ENCODE data around the gene ZBTB21. TPM values are rescaled to one million over a fixed set of nuclear protein-coding genes. Genes with fewer than 3 reads are reported as not detected.
"Not testable (repeated sequence)": the region's sequence is repeated elsewhere in the genome, so short reads cannot be mapped to it uniquely, and the experiment has no call there.

Gene ZBTB21
- polyA plus RNA-seq, 3 donors, result 4.7 to 7.2 (median 6.3) TPM

- no peak for TF ChIP-seq CTCF (IDR thresholded peaks at IDR 0.05)
- Mint-ChIP-seq H3K27me3 (ENCODE audit: low read depth in 3 of 3) (peaks cover 7 to 11% (median 7%) of the 10 kb centered on the region in 3 donors), H3K27ac (no peak overlapping the region), H3K9me3 (no peaks in the 10 kb centered on the region), H3K36me3 (no peaks in the 10 kb centered on the region), H3K4me3 (no peak overlapping the region), H3K4me1 (peaks cover 11% of the 10 kb centered on the region)
- Histone ChIP-seq H3K27me3 (ENCODE audit: control insufficient read depth in 2 of 2, insufficient read depth in 2 of 2, low read length in 2 of 2) (no peaks in the 10 kb centered on the region), H4K20me1 (ENCODE audit: insufficient read depth, low read length) (no peaks in the 10 kb centered on the region), H3K4me1 (ENCODE audit: control insufficient read depth in 1 of 2, insufficient read depth in 2 of 2, low read length in 2 of 2) (peaks cover 0 to 3% of the 10 kb centered on the region in 2 donors), H3K4me3 (replicated peaks in 1 of 3; ENCODE audit: low read depth in 2 of 3, low read length in 3 of 3) (no peak overlapping the region), H3K79me2 (ENCODE audit: insufficient read depth, low read length) (no peaks in the 10 kb centered on the region), H3K36me3 (replicated peaks in 1 of 2; ENCODE audit: control insufficient read depth in 1 of 2, insufficient read depth in 2 of 2, low read length in 2 of 2) (no peaks in the 10 kb centered on the region), H3K9ac (ENCODE audit: insufficient read depth, low read length, poor library complexity, severe bottlenecking) (no peak overlapping the region), H2AFZ (ENCODE audit: insufficient read depth, low read depth, low read length, poor library complexity, severe bottlenecking) (peak overlapping the region; percentile 43), H3K27ac (ENCODE audit: low read depth in 1 of 2, low read length in 2 of 2) (no peak overlapping the region), H3K9me3 (replicated peaks in 1 of 2; ENCODE audit: control insufficient read depth in 1 of 2, insufficient read depth in 1 of 2, low read length in 2 of 2) (no peaks in the 10 kb centered on the region), H3K4me2 (replicated peaks; ENCODE audit: extremely low read depth, low read length, poor library complexity, severe bottlenecking) (no peak overlapping the region)
- intact Hi-C loops (cut with micrococcal nuclease), result no loop called here
- no peak for DNase-seq
- 80% methylated on average over 8 of the region's 14 CpGs for WGBS (ENCODE audit: insufficient coverage)
These were observed 48.9 kb downstream of the ZBTB21 start for GRCh38 chr21:41961282-41961701.

- Mint-ChIP-seq H3K27ac (no peak overlapping the region), H3K4me1 (peaks cover 11% of the 10 kb centered on the region), H3K27me3 (ENCODE audit: low read depth in 3 of 3) (peaks cover 4 to 11% (median 7%) of the 10 kb centered on the region in 3 donors), H3K4me3 (no peak overlapping the region), H3K9me3 (no peaks in the 10 kb centered on the region), H3K36me3 (no peaks in the 10 kb centered on the region)
- intact Hi-C loops (cut with micrococcal nuclease), result no loop called here
- H3K4me3 ChIP-seq (replicated peaks in 1 of 3; ENCODE audit: low read depth in 2 of 3, low read length in 3 of 3), result no peak overlapping the region
- H4K20me1 ChIP-seq (ENCODE audit: insufficient read depth, low read length), result no peaks in the 10 kb centered on the region
- no peak for DNase-seq
- H3K4me1 ChIP-seq (ENCODE audit: control insufficient read depth in 1 of 2, insufficient read depth in 2 of 2, low read length in 2 of 2), result peaks cover 0 to 3% of the 10 kb centered on the region in 2 donors
- 93% methylated on average over 6 of the region's 8 CpGs for WGBS (ENCODE audit: insufficient coverage)
- H3K36me3 ChIP-seq (replicated peaks in 1 of 2; ENCODE audit: control insufficient read depth in 1 of 2, insufficient read depth in 2 of 2, low read length in 2 of 2), result no peaks in the 10 kb centered on the region
- no peak overlapping the region for H3K9ac ChIP-seq (ENCODE audit: insufficient read depth, low read length, poor library complexity, severe bottlenecking)
- H3K27ac ChIP-seq (ENCODE audit: low read depth in 1 of 2, low read length in 2 of 2), result no peak overlapping the region
- no peak overlapping the region for H3K4me2 ChIP-seq (replicated peaks; ENCODE audit: extremely low read depth, low read length, poor library complexity, severe bottlenecking)
- H3K79me2 ChIP-seq (ENCODE audit: insufficient read depth, low read length), result no peaks in the 10 kb centered on the region
- H3K9me3 ChIP-seq (replicated peaks in 1 of 2; ENCODE audit: control insufficient read depth in 1 of 2, insufficient read depth in 1 of 2, low read length in 2 of 2), result no peaks in the 10 kb centered on the region
- no peak for TF ChIP-seq CTCF (IDR thresholded peaks at IDR 0.05)
- H3K27me3 ChIP-seq (ENCODE audit: control insufficient read depth in 2 of 2, insufficient read depth in 2 of 2, low read length in 2 of 2), result no peaks in the 10 kb centered on the region
- H2AFZ ChIP-seq (ENCODE audit: insufficient read depth, low read depth, low read length, poor library complexity, severe bottlenecking), result no peak overlapping the region
These were observed 49.8 kb downstream of the ZBTB21 start for GRCh38 chr21:41960386-41960785.

GRCh38 chr21:41959697-41960096 is 50.5 kb downstream of the ZBTB21 start:
- H3K9ac ChIP-seq (ENCODE audit: insufficient read depth, low read length, poor library complexity, severe bottlenecking); H3K79me2 ChIP-seq (ENCODE audit: insufficient read depth, low read length); H3K4me1 ChIP-seq (ENCODE audit: control insufficient read depth in 1 of 2, insufficient read depth in 2 of 2, low read length in 2 of 2); H3K9me3 Mint-ChIP-seq; H3K36me3 Mint-ChIP-seq; H3K27ac ChIP-seq (ENCODE audit: low read depth in 1 of 2, low read length in 2 of 2); H3K4me3 Mint-ChIP-seq; H3K27me3 ChIP-seq (ENCODE audit: control insufficient read depth in 2 of 2, insufficient read depth in 2 of 2, low read length in 2 of 2); intact Hi-C loops (cut with micrococcal nuclease); DNase-seq; H3K36me3 ChIP-seq (replicated peaks in 1 of 2; ENCODE audit: control insufficient read depth in 1 of 2, insufficient read depth in 2 of 2, low read length in 2 of 2); H3K4me3 ChIP-seq (replicated peaks in 1 of 3; ENCODE audit: low read depth in 2 of 3, low read length in 3 of 3); H3K27ac Mint-ChIP-seq; H2AFZ ChIP-seq (ENCODE audit: insufficient read depth, low read depth, low read length, poor library complexity, severe bottlenecking); H4K20me1 ChIP-seq (ENCODE audit: insufficient read depth, low read length); H3K9me3 ChIP-seq (replicated peaks in 1 of 2; ENCODE audit: control insufficient read depth in 1 of 2, insufficient read depth in 1 of 2, low read length in 2 of 2); H3K4me2 ChIP-seq (replicated peaks; ENCODE audit: extremely low read depth, low read length, poor library complexity, severe bottlenecking): not testable (repeated sequence)
- 94% methylated on average over 6 of the region's 11 CpGs for WGBS (ENCODE audit: insufficient coverage)
- Mint-ChIP-seq H3K4me1 (peaks cover 11% of the 10 kb centered on the region), H3K27me3 (ENCODE audit: low read depth in 3 of 3) (peaks cover 0 to 11% (median 7%) of the 10 kb centered on the region in 3 donors)

All from CD14-positive monocyte (primary cell).